ENCODE measurements around the gene RSPH6A. TPM values are rescaled to one million over a fixed set of nuclear protein-coding genes. Genes with fewer than 3 reads are reported as not detected.

The RSPH6A gene
- total and polyA plus RNA-seq, 10 donors = 0.13 to 0.41 (median 0.26) TPM; not detected in 6

DNA sequence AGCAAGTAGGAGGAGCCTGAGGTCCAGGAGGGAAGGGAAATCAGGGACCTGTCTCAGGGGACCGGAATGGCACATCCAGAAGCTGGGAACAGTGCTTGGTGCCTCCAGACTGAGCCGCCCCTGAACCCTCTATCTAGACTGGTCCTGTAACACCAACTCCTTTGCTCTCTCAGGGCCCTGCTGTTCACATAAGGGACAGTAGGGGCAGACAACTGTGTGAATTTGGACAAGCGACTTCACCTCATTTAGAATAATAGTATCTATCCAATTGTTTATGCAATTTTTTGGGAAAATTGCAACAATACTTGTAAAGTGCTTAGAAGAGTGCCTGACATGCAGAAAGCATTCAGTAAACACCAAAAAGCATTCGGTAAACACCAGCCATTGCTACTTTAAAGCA, 33.8 kb upstream of the RSPH6A start:
- H3K27me3 ChIP-seq (replicated peaks in 1 of 7) = no peaks in the 10 kb centered on the region
- TF ChIP-seq POLR2AphosphoS5 (IDR thresholded peaks at IDR 0.05) (no peak), POLR2A (IDR thresholded peaks at IDR 0.05) (no peak)
- TF ChIP-seq, protein P1, sequence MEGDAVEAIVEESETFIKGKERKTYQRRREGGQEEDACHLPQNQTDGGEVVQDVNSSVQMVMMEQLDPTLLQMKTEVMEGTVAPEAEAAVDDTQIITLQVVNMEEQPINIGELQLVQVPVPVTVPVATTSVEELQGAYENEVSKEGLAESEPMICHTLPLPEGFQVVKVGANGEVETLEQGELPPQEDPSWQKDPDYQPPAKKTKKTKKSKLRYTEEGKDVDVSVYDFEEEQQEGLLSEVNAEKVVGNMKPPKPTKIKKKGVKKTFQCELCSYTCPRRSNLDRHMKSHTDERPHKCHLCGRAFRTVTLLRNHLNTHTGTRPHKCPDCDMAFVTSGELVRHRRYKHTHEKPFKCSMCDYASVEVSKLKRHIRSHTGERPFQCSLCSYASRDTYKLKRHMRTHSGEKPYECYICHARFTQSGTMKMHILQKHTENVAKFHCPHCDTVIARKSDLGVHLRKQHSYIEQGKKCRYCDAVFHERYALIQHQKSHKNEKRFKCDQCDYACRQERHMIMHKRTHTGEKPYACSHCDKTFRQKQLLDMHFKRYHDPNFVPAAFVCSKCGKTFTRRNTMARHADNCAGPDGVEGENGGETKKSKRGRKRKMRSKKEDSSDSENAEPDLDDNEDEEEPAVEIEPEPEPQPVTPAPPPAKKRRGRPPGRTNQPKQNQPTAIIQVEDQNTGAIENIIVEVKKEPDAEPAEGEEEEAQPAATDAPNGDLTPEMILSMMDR (IDR thresholded peaks at IDR 0.05 in 8 of 11, conservative IDR thresholded peaks at IDR 0.05 in 3 of 11) = no peak
- DNase-seq = no peak
- WGBS, 5 donors = 93 to 97% (median 96%) methylated on average over 4 of the region's 4 CpGs
- H3K9me3 ChIP-seq = no peaks in the 10 kb centered on the region
- H3K4me3 ChIP-seq = no peak overlapping the region
- no peaks in the 10 kb centered on the region for H3K4me1 ChIP-seq
- intact Hi-C loops (cut with DNase I; ENCODE audit: low total_unique reads) = no loop called here
- peaks cover 9 to 100% (median 99%) of the 10 kb centered on the region in 6 donors for H3K36me3 ChIP-seq
- no peak overlapping the region for H3K27ac ChIP-seq

DNA sequence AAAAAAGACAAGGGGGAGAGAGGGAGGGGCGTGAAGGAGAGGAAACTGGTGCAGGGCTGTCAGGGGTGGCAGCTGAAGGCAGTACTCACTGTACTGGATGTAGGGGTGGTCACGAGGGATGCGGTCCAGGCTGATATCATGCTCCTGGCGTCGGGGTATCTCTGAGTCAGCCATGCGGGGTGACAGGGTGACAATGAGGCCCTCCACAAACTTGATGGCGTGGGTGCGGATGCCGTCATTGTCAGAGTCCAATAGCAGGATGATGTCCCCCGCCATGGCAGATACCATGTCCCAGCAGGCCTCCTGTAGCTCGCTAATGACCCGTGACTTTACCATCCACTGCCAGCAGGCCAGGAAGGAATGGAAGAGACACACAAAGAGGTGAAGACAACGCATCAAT, 32.6 kb upstream of the RSPH6A start:
- intact Hi-C loops (cut with DNase I; ENCODE audit: low total_unique reads) = no loop called here
- no peaks in the 10 kb centered on the region for H3K9me3 ChIP-seq
- H3K4me1 ChIP-seq = no peaks in the 10 kb centered on the region
- H3K4me3 ChIP-seq = no peak overlapping the region
- TF ChIP-seq, protein P1 (IDR thresholded peaks at IDR 0.05 in 8 of 11, conservative IDR thresholded peaks at IDR 0.05 in 3 of 11) = no peak
- TF ChIP-seq POLR2AphosphoS5 (IDR thresholded peaks at IDR 0.05) (no peak), POLR2A (IDR thresholded peaks at IDR 0.05) (no peak)
- no peak overlapping the region for H3K27ac ChIP-seq
- H3K27me3 ChIP-seq (replicated peaks in 1 of 7) = no peaks in the 10 kb centered on the region
- WGBS, 5 donors = 94 to 98% (median 96%) methylated on average over 13 of the region's 13 CpGs
- H3K36me3 ChIP-seq = peaks cover 5 to 100% (median 99%) of the 10 kb centered on the region in 6 donors
- DNase-seq = peak; percentile 42

DNA sequence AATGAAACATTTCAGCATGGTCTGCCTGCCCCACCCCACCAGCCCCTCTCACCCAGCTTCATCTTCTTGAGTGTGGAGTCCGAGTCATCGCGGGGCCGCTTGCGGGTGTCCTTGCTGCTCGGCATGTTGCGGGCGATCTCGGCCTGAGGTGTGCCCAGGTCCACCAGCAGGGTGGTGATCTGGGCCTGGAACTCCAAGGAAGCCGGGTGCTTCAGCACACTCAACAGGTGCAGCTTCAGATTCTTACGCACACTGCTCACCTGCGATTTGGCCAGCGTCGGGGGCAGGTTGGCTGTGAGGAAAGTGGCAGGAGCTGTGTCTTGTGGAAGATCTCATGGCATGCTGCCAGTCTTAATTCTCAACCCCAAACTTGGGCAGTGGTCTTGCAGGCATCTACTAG, 27.1 kb upstream of the RSPH6A start:
- Histone ChIP-seq H3K36me3 (peaks cover 6 to 100% (median 100%) of the 10 kb centered on the region in 6 donors), H3K4me1 (no peaks in the 10 kb centered on the region), H3K27ac (no peak overlapping the region), H3K4me3 (no peak overlapping the region), H3K9me3 (peaks cover 0 to 3% (median 0%) of the 10 kb centered on the region in 8 donors), H3K27me3 (replicated peaks in 1 of 7) (no peaks in the 10 kb centered on the region)
- no peak for TF ChIP-seq POLR2A (IDR thresholded peaks at IDR 0.05)
- TF ChIP-seq, protein P1 (IDR thresholded peaks at IDR 0.05 in 8 of 11, conservative IDR thresholded peaks at IDR 0.05 in 3 of 11) = no peak
- TF ChIP-seq POLR2AphosphoS5 (IDR thresholded peaks at IDR 0.05) = peak in 1 of 3 donors; percentile 52
- peak; percentile 47 for DNase-seq
- intact Hi-C loops (cut with DNase I; ENCODE audit: low total_unique reads) = no loop called here
- WGBS, 5 donors = 96 to 98% (median 97%) methylated on average over 13 to 14 of the region's 14 CpGs

DNA sequence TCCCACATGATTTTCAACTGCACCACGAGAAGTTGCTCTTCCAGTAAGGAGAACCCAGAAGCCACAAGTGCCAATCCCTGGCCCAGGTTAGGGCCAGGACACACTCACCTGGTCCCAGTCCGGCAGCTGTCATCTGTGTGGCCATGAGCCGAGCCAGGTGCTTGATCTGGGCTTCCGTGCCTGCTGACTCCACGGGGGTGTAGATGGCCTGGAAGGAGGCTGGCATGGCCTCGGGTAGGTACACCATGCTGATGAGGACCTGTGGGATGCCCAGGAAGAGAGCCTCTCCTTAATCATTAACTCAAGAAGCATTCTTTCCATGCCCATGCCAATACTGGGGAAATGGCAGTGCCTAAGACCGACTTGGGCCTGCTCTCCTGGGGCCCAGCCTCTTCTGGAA, 19.9 kb upstream of the RSPH6A start:
- TF ChIP-seq POLR2A (IDR thresholded peaks at IDR 0.05) = no peak
- peak in 1 of 3 donors; percentile 40 for TF ChIP-seq POLR2AphosphoS5 (IDR thresholded peaks at IDR 0.05)
- peaks cover 7 to 100% (median 97%) of the 10 kb centered on the region in 6 donors for H3K36me3 ChIP-seq
- 86 to 95% (median 94%) methylated on average over 5 to 7 of the region's 7 CpGs for WGBS, 5 donors
- H3K4me3 ChIP-seq = no peak overlapping the region
- no peak for DNase-seq
- H3K27me3 ChIP-seq (replicated peaks in 1 of 7) = no peaks in the 10 kb centered on the region
- H3K27ac ChIP-seq = no peak overlapping the region
- no peaks in the 10 kb centered on the region for H3K4me1 ChIP-seq
- H3K9me3 ChIP-seq = peaks cover 0 to 3% (median 0%) of the 10 kb centered on the region in 8 donors
- intact Hi-C loops (cut with DNase I; ENCODE audit: low total_unique reads) = no loop called here

DNA sequence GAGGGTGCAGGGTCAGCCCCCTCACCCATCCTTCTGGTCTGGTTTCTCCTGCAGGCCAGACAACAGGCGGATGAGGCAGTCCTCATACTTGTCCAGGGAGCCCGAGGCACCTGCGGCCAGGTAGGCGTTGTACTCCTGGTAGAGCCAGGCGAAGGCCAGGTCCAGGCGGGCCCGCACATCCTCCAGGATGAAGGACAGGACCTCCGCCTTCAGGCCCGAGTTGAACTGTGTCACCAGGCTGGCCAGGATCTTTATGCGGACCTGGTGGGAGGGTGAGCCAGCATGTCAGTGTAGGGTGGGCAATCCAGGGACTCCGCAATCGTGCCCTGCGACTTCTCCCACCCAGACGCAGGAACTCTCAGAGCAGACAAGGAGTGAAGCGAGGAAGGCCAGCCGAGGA, 13.8 kb upstream of the RSPH6A start:
- no peak overlapping the region for H3K4me3 ChIP-seq
- no peaks in the 10 kb centered on the region for H3K4me1 ChIP-seq
- H3K36me3 ChIP-seq = peaks cover 4 to 100% (median 99%) of the 10 kb centered on the region in 6 donors
- no peak for DNase-seq
- intact Hi-C loops (cut with DNase I; ENCODE audit: low total_unique reads) = no loop called here
- no peak overlapping the region for H3K27ac ChIP-seq
- H3K27me3 ChIP-seq (replicated peaks in 1 of 7) = no peaks in the 10 kb centered on the region
- peak in 2 of 3 donors; percentile 22 to 61 for TF ChIP-seq POLR2AphosphoS5 (IDR thresholded peaks at IDR 0.05)
- TF ChIP-seq POLR2A (IDR thresholded peaks at IDR 0.05) = no peak
- TF ChIP-seq, protein P1 (IDR thresholded peaks at IDR 0.05 in 8 of 11, conservative IDR thresholded peaks at IDR 0.05 in 3 of 11) = no peak
- 89 to 97% (median 96%) methylated on average over 10 to 16 of the region's 16 CpGs for WGBS, 5 donors
- no peaks in the 10 kb centered on the region for H3K9me3 ChIP-seq

Measured in spleen (tissue), 11 donors.